Stomach (tissue), 9 donors: Measurements from ENCODE around the gene STK32A. TPM values are rescaled to one million over a fixed set of nuclear protein-coding genes. Genes with fewer than 3 reads are reported as not detected.
"Not testable (repeated sequence)": the region's sequence is repeated elsewhere in the genome, so short reads cannot be mapped to it uniquely, and the experiment has no call there.

ENCODE experiments used
- DNase-seq, 2 donors: peaks; one replicate each; pipeline versions ENCODE4 v3.0.0 to v3.0.0-alpha.2; 2013 to 2019
- H3K27ac ChIP-seq, 5 donors: fragments of 200-600 bp in 4 of 5; sonication (generic) in 4 of 5; one replicate each; pipeline ENCODE4 v1.5.1; 2013 to 2019; ENCODE audit warnings: mild to moderate bottlenecking in 1 of 5, moderate library complexity in 1 of 5
- H3K27me3 ChIP-seq, 3 donors: fragments of 200-600 bp; sonication (generic); one replicate each; pipeline ENCODE4 v1.5.1; 2017 to 2019; ENCODE audit warnings: mixed run types in 1 of 3
- H3K36me3 ChIP-seq, 4 donors: fragments of 200-600 bp; sonication (generic); 1 replicate in 3 of 4; 2 replicates in 1 of 4; pipeline ENCODE4 v1.5.1; 2016 to 2019
- H3K4me1 ChIP-seq, 4 donors: fragments of 200-600 bp; sonication (generic); one replicate each; pipeline ENCODE4 v1.5.1; 2016 to 2019
- H3K4me3 ChIP-seq, 4 donors: fragments of 200-600 bp; sonication (generic) in 3 of 4; one replicate each; pipeline ENCODE4 v1.5.1; 2016 to 2019; ENCODE audit warnings: mild to moderate bottlenecking in 1 of 4
- H3K9me3 ChIP-seq, 4 donors: fragments of 200-600 bp; sonication (generic); one replicate each; pipeline ENCODE4 v1.5.1; 2016 to 2019
- CTCF ChIP-seq, 7 experiments: fragments of 450-650 bp in 4 of 7; fragments of 200-600 bp in 3 of 7; sonication (generic) in 3 of 7; IDR thresholded peaks; one replicate each; pipeline ENCODE4 v1.5.1; 2016 to 2019; ENCODE audit warnings: antibody characterized with exemption in 7 of 7, control low read depth in 2 of 7, mild to moderate bottlenecking in 1 of 7
- EP300 ChIP-seq: sonication (generic); formaldehyde crosslinking; IDR thresholded peaks from one replicate; pipeline ENCODE4 v1.6.1; 2017; ENCODE audit warnings: antibody characterized with exemption
- POLR2A ChIP-seq, 4 donors: fragments of 450-650 bp; IDR thresholded peaks; one replicate each; pipeline ENCODE4 v1.6.1; 2016; ENCODE audit warnings: antibody characterized with exemption in 4 of 4, control low read depth in 2 of 4, mild to moderate bottlenecking in 1 of 4, moderate library complexity in 1 of 4
- POLR2AphosphoS5 ChIP-seq, 3 donors: sonication (generic); formaldehyde crosslinking; IDR thresholded peaks; one replicate each; pipeline ENCODE4 v1.6.1; 2016; ENCODE audit warnings: antibody characterized with exemption in 3 of 3
- WGBS, 5 donors: extraction: QIAGEN DNeasy Blood & Tissue Kit in 3 of 5; methylation state at CpG; one replicate each; pipeline versions ENCODE4 v1.1.5 to v1.1.7; 2013 to 2018; 5-methylcytosine and 5-hydroxymethylcytosine counted together
- intact Hi-C: fragments of 100-400 bp; cut with DNase I; formaldehyde crosslinking; loops from one replicate; pipeline ENCODE4 v1.15.1; 2023; ENCODE audit warnings: low total_unique reads
- polyA plus RNA-seq, 3 donors: library from polyadenylated mRNA; stranded (reverse); fragments of 200-250 nt; gene quantifications; one replicate each; pipeline ENCODE4 v1.2.3, GENCODE V29; 2013
- total RNA-seq, 5 donors: library from RNA; depleted of rRNA; stranded (reverse); fragments of >200 nt; gene quantifications; one replicate each; pipeline versions ENCODE4 v1.1.0 to v1.2.3, GENCODE V29; 2014 to 2016
- donor health status: healthy with polysubstance abuse.
- donor health status: Bipolar disorder and iron deficiency.
- donor health status: healthy.

STK32A gene
- total and polyA plus RNA-seq, 8 donors = 0.48 to 29.7 (median 0.62) TPM

GRCh38 chr5:147240266-147240985 is 5.6 kb downstream of the STK32A start:
- H3K27me3 ChIP-seq = peaks cover 0 to under 1% (median under 1%) of the 10 kb centered on the region in 3 donors
- H3K9me3 ChIP-seq = no peaks in the 10 kb centered on the region
- DNase-seq = no peak
- H3K4me3 ChIP-seq = no peak overlapping the region
- TF ChIP-seq CTCF (IDR thresholded peaks at IDR 0.05) (no peak), POLR2AphosphoS5 (IDR thresholded peaks at IDR 0.05) (no peak), POLR2A (IDR thresholded peaks at IDR 0.05) (no peak), EP300 (no peak)
- no peaks in the 10 kb centered on the region for H3K36me3 ChIP-seq
- no peak overlapping the region for H3K27ac ChIP-seq
- 59 to 77% (median 69%) methylated on average over 4 of the region's 4 CpGs for WGBS, 5 donors
- H3K4me1 ChIP-seq = peaks cover 0 to 4% (median 2%) of the 10 kb centered on the region in 4 donors
- intact Hi-C loops = no loop called here

GRCh38 chr5:147243238-147243637 is 8.4 kb downstream of the STK32A start:
- 89 to 95% (median 91%) methylated on average over 2 to 6 of the region's 6 CpGs for WGBS, 5 donors
- DNase-seq, intact Hi-C loops: not testable (repeated sequence)

GRCh38 chr5:147245381-147246165 is 10.7 kb downstream of the STK32A start:
- Histone ChIP-seq H3K9me3 (no peaks in the 10 kb centered on the region), H3K4me1 (no peaks in the 10 kb centered on the region), H3K36me3 (no peaks in the 10 kb centered on the region), H3K27me3 (no peaks in the 10 kb centered on the region), H3K4me3 (no peak overlapping the region), H3K27ac (no peak overlapping the region)
- 60 to 86% (median 79%) methylated on average over 3 of the region's 3 CpGs for WGBS, 5 donors
- TF ChIP-seq POLR2AphosphoS5 (IDR thresholded peaks at IDR 0.05) = no peak
- no peak for TF ChIP-seq EP300
- TF ChIP-seq POLR2A (IDR thresholded peaks at IDR 0.05) = no peak
- no peak for TF ChIP-seq CTCF (IDR thresholded peaks at IDR 0.05)
- intact Hi-C loops = no loop called here
- no peak for DNase-seq

More at GRCh38 chr5:147243238-147243637, 8.4 kb downstream of the STK32A start:
- not testable (repeated sequence) for H3K27me3 ChIP-seq, H3K4me1 ChIP-seq, H3K27ac ChIP-seq, H3K36me3 ChIP-seq, H3K4me3 ChIP-seq, H3K9me3 ChIP-seq

- H3K36me3 ChIP-seq = no peaks in the 10 kb centered on the region
- DNase-seq = no peak
- TF ChIP-seq EP300 (no peak), CTCF (IDR thresholded peaks at IDR 0.05) (no peak)
- intact Hi-C loops = no loop called here
- no peak overlapping the region for H3K27ac ChIP-seq
- no peak overlapping the region for H3K4me3 ChIP-seq
- no peaks in the 10 kb centered on the region for H3K9me3 ChIP-seq
- no peaks in the 10 kb centered on the region for H3K27me3 ChIP-seq
- WGBS, 5 donors = 36 to 54% (median 50%) methylated on average over 2 of the region's 2 CpGs
- no peaks in the 10 kb centered on the region for H3K4me1 ChIP-seq
These were observed 13.7 kb downstream of the STK32A start for GRCh38 chr5:147248561-147248960.

- H3K9me3 ChIP-seq = no peaks in the 10 kb centered on the region
- TF ChIP-seq POLR2A (IDR thresholded peaks at IDR 0.05) = no peak
- no peak for TF ChIP-seq EP300
- TF ChIP-seq POLR2AphosphoS5 (IDR thresholded peaks at IDR 0.05) = no peak
- TF ChIP-seq CTCF (IDR thresholded peaks at IDR 0.05) = no peak
- no peak overlapping the region for H3K27ac ChIP-seq
- no peaks in the 10 kb centered on the region for H3K36me3 ChIP-seq
- no peak overlapping the region for H3K4me3 ChIP-seq
- DNase-seq = no peak
- H3K27me3 ChIP-seq = no peaks in the 10 kb centered on the region
- 93 to 100% (median 100%) methylated on average over 1 of the region's 1 CpG for WGBS, 5 donors
- intact Hi-C loops = no loop called here
- H3K4me1 ChIP-seq = no peaks in the 10 kb centered on the region
These were observed 25.0 kb downstream of the STK32A start for GRCh38 chr5:147259837-147260236.
